Activated naive CD4-positive, alpha-beta T cell treated with anti-CD3 and anti-CD28 coated beads, Interleukin-2, amount 50 U/mL, for 24 hours (primary cell): ENCODE results near the gene TSNAXIP1.

Experiments used
- H3K27ac Mint-ChIP-seq: one replicate; pipeline ENCODE4 v1.8.0; 2021; ENCODE audit warnings: mild to moderate bottlenecking, mixed read lengths
- H3K27me3 Mint-ChIP-seq: one replicate; pipeline ENCODE4 v1.8.0; 2021; ENCODE audit warnings: mixed read lengths
- H3K36me3 Mint-ChIP-seq: one replicate; pipeline ENCODE4 v1.8.0; 2021; ENCODE audit warnings: mixed read lengths
- H3K4me1 Mint-ChIP-seq: one replicate; pipeline ENCODE4 v1.8.0; 2021; ENCODE audit warnings: mixed read lengths
- H3K4me3 Mint-ChIP-seq: one replicate; pipeline ENCODE4 v1.8.0; 2021; ENCODE audit warnings: mild to moderate bottlenecking, mixed read lengths
- H3K9me3 Mint-ChIP-seq: one replicate; pipeline ENCODE4 v1.8.0; 2021; ENCODE audit warnings: mixed read lengths

Gene TSNAXIP1

GRCh38 chr16:67841816-67842508, 35.3 kb downstream of the TSNAXIP1 start, which contains the start of gene THAP11:
Gene THAP11 (plus strand): TSS chr16:67842320. CDS start chr16:67842555, 235 bp downstream.
- H3K4me3 Mint-ChIP-seq, result peak within 1 kb of the TSS; percentile 96
- peaks cover 37% of the 10 kb centered on the region for H3K4me1 Mint-ChIP-seq
- no peaks in the 10 kb centered on the region for H3K36me3 Mint-ChIP-seq
- H3K9me3 Mint-ChIP-seq, result no peaks in the 10 kb centered on the region
- peak within 1 kb of the TSS; percentile 91 for H3K27ac Mint-ChIP-seq
- no peaks in the 10 kb centered on the region for H3K27me3 Mint-ChIP-seq

GRCh38 chr16:67842509-67843342, 36.0 kb downstream of the TSNAXIP1 start:
- H3K27ac Mint-ChIP-seq, result peak overlapping the region; percentile 88
- no peaks in the 10 kb centered on the region for H3K9me3 Mint-ChIP-seq
- H3K36me3 Mint-ChIP-seq, result no peaks in the 10 kb centered on the region
- no peaks in the 10 kb centered on the region for H3K27me3 Mint-ChIP-seq
- H3K4me3 Mint-ChIP-seq, result peak overlapping the region; percentile 91
- H3K4me1 Mint-ChIP-seq, result peaks cover 41% of the 10 kb centered on the region

- Mint-ChIP-seq H3K9me3 (no peaks in the 10 kb centered on the region), H3K36me3 (no peaks in the 10 kb centered on the region), H3K27ac (peak overlapping the region; percentile 88), H3K27me3 (no peaks in the 10 kb centered on the region), H3K4me1 (peaks cover 45% of the 10 kb centered on the region), H3K4me3 (peak overlapping the region; percentile 91)
These were observed 36.7 kb downstream of the TSNAXIP1 start for GRCh38 chr16:67843343-67843765.

GRCh38 chr16:67844497-67844896, 37.8 kb downstream of the TSNAXIP1 start:
- Mint-ChIP-seq H3K36me3 (no peaks in the 10 kb centered on the region), H3K4me1 (peaks cover 49% of the 10 kb centered on the region), H3K9me3 (no peaks in the 10 kb centered on the region), H3K4me3 (peak overlapping the region; percentile 91), H3K27me3 (no peaks in the 10 kb centered on the region), H3K27ac (peak overlapping the region; percentile 84)

- no peaks in the 10 kb centered on the region for H3K36me3 Mint-ChIP-seq
- peak overlapping the region; percentile 90 for H3K27ac Mint-ChIP-seq
- no peaks in the 10 kb centered on the region for H3K9me3 Mint-ChIP-seq
- H3K27me3 Mint-ChIP-seq, result no peaks in the 10 kb centered on the region
- peak overlapping the region; percentile 92 for H3K4me3 Mint-ChIP-seq
- peaks cover 49% of the 10 kb centered on the region for H3K4me1 Mint-ChIP-seq
These were observed 38.8 kb downstream of the TSNAXIP1 start for GRCh38 chr16:67845291-67846062.

GRCh38 chr16:67846063-67846319, 39.3 kb downstream of the TSNAXIP1 start:
- Mint-ChIP-seq H3K27ac (peak overlapping the region; percentile 90), H3K36me3 (no peaks in the 10 kb centered on the region), H3K4me3 (peak overlapping the region; percentile 92), H3K4me1 (peaks cover 49% of the 10 kb centered on the region), H3K9me3 (no peaks in the 10 kb centered on the region), H3K27me3 (no peaks in the 10 kb centered on the region)

GRCh38 chr16:67846320-67847063, 39.8 kb downstream of the TSNAXIP1 start, which contains the start of gene NUTF2:
Gene NUTF2 (plus strand): TSS chr16:67846933. CDS start chr16:67865131, 18,198 bp downstream.
- Mint-ChIP-seq H3K4me1 (peaks cover 46% of the 10 kb centered on the region), H3K9me3 (no peaks in the 10 kb centered on the region), H3K27me3 (no peaks in the 10 kb centered on the region), H3K4me3 (peak within 1 kb of the TSS; percentile 94), H3K36me3 (no peaks in the 10 kb centered on the region), H3K27ac (peak within 1 kb of the TSS; percentile 94)

GRCh38 chr16:67847064-67847861, 40.6 kb downstream of the TSNAXIP1 start, which contains the start of gene CENPT:
Gene CENPT (minus strand): TSS chr16:67847693. CDS start chr16:67833859, 13,834 bp downstream.
- Mint-ChIP-seq H3K36me3 (no peaks in the 10 kb centered on the region), H3K4me1 (peaks cover 44% of the 10 kb centered on the region), H3K4me3 (peak within 1 kb of the TSS; percentile 94), H3K27ac (peak within 1 kb of the TSS; percentile 94), H3K27me3 (no peaks in the 10 kb centered on the region), H3K9me3 (no peaks in the 10 kb centered on the region)

- Mint-ChIP-seq H3K4me3 (peak overlapping the region; percentile 94), H3K4me1 (peaks cover 39% of the 10 kb centered on the region), H3K27ac (no peak overlapping the region)
These were observed 41.4 kb downstream of the TSNAXIP1 start for GRCh38 chr16:67848118-67848517.

GRCh38 chr16:67853670-67854069, 47.0 kb downstream of the TSNAXIP1 start:
- H3K27me3 Mint-ChIP-seq, result no peaks in the 10 kb centered on the region
- H3K27ac Mint-ChIP-seq, result no peak overlapping the region
- H3K4me1 Mint-ChIP-seq, result peaks cover 38% of the 10 kb centered on the region
- H3K9me3 Mint-ChIP-seq, result no peaks in the 10 kb centered on the region
- H3K36me3 Mint-ChIP-seq, result peaks cover 2% of the 10 kb centered on the region
- H3K4me3 Mint-ChIP-seq, result no peak overlapping the region

More at GRCh38 chr16:67848118-67848517, 41.4 kb downstream of the TSNAXIP1 start:
- H3K36me3 Mint-ChIP-seq, result no peaks in the 10 kb centered on the region
- no peaks in the 10 kb centered on the region for H3K9me3 Mint-ChIP-seq
- H3K27me3 Mint-ChIP-seq, result no peaks in the 10 kb centered on the region

- H3K27me3 Mint-ChIP-seq, result no peaks in the 10 kb centered on the region
- H3K4me1 Mint-ChIP-seq, result peaks cover 35% of the 10 kb centered on the region
- no peak overlapping the region for H3K27ac Mint-ChIP-seq
- H3K9me3 Mint-ChIP-seq, result no peaks in the 10 kb centered on the region
- H3K36me3 Mint-ChIP-seq, result peaks cover 2% of the 10 kb centered on the region
- H3K4me3 Mint-ChIP-seq, result no peak overlapping the region
These were observed 49.1 kb downstream of the TSNAXIP1 start for GRCh38 chr16:67855789-67856188.

GRCh38 chr16:67856927-67857546, 50.3 kb downstream of the TSNAXIP1 start:
- no peak overlapping the region for H3K4me3 Mint-ChIP-seq
- H3K27me3 Mint-ChIP-seq, result no peaks in the 10 kb centered on the region
- H3K27ac Mint-ChIP-seq, result no peak overlapping the region
- H3K36me3 Mint-ChIP-seq, result peaks cover 2% of the 10 kb centered on the region
- H3K9me3 Mint-ChIP-seq, result no peaks in the 10 kb centered on the region
- peaks cover 45% of the 10 kb centered on the region for H3K4me1 Mint-ChIP-seq

- Mint-ChIP-seq H3K27ac (peak overlapping the region; percentile 85), H3K9me3 (no peaks in the 10 kb centered on the region), H3K36me3 (peaks cover 2% of the 10 kb centered on the region), H3K27me3 (no peaks in the 10 kb centered on the region), H3K4me3 (no peak overlapping the region), H3K4me1 (peaks cover 46% of the 10 kb centered on the region)
These were observed 51.0 kb downstream of the TSNAXIP1 start for GRCh38 chr16:67857547-67858233.
